Skeletal muscle cell (primary cell): Measurements from ENCODE around the gene SRD5A1.

Source experiments
- DNase-seq: peaks from one replicate; pipeline ENCODE4 v3.0.0-alpha.2; 2010; ENCODE audit warnings: low read depth
- H3K4me3 ChIP-seq: 2 replicates; pipeline ENCODE4 v1.5.1; 2011; ENCODE audit warnings: low read depth, mild to moderate bottlenecking, control low read depth, low read length, moderate library complexity

Gene SRD5A1

DNA sequence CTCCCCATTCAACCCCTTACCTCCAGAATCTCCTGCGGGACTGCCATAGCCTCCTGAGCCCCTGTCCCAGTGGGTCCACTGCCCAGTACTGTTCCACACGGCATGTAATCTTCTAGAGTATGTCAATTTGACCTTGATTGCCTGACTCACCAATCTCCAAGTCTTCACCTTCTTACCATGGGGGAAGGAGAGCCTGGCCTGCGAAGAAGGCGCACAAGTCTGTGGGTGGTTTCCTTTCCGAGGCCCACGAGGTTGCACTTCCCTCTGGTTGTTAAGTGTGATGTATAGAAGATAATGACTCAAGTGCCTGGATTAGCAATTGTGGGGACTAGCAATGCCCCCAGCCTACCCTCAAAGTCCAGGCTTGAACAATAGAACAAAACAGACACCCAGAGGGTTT lies 71.8 kb downstream of the SRD5A1 start:
- no peak for DNase-seq
- no peak overlapping the region for H3K4me3 ChIP-seq

DNA sequence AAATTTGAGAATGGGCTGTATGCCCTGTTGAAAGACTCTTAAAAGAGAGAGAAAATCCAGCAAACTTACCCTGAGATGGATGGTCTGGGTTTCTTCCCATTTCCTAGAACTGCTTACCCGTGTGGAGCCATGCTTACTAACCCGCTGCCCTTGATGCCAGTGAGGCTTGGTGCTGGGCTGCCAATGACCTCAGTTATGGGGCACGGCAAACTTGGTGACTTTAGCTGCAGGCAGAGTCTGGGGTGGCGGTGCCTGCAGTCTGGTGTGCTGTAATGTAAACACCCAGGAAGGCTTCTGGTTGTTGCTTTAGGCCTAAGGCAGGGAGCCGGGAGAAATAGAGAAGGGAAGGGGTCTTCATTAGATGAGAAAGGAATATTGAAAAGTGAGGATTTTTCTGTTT lies 72.7 kb downstream of the SRD5A1 start:
- no peak for DNase-seq
- no peak overlapping the region for H3K4me3 ChIP-seq

DNA sequence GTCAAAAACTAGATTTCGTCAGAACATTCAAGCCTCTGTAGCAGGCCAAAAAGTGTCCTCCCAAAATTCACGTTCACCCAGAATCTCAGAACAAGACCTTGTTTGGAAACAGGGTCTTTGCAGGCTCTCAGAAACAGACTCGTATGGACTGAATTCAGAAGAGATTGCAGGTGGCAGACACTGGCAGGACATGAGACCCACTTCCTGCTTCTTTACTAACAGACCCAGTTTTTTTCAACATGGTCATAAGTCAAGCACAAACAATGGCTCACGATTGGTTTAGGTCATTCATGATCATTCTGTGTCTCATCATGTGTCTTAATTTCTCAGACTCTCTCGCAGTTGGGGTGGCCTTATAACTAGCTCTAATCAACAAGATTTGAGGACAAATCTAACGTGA lies 74.6 kb downstream of the SRD5A1 start:
- no peak for DNase-seq
- H3K4me3 ChIP-seq: no peak overlapping the region

DNA sequence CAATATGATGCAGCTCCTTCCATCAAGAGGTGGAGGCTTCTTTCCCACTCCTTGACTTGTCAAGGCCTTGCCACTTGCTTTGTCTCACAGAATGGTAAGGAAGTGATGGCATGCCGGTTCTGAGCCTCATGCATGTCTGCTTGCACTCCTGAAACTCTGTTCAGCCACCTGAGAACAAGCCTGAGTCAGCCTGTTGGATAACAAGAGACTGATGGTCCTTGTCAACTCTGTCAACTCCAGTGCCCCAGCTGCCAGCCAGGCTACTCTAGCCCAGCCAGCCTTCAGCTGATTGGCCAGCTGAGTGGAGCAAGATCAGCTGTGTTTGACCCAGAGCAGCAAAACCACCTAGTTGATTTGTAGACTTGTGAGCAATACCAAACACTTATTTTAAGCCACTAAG lies 75.6 kb downstream of the SRD5A1 start:
- H3K4me3 ChIP-seq: no peak overlapping the region
- no peak for DNase-seq

DNA sequence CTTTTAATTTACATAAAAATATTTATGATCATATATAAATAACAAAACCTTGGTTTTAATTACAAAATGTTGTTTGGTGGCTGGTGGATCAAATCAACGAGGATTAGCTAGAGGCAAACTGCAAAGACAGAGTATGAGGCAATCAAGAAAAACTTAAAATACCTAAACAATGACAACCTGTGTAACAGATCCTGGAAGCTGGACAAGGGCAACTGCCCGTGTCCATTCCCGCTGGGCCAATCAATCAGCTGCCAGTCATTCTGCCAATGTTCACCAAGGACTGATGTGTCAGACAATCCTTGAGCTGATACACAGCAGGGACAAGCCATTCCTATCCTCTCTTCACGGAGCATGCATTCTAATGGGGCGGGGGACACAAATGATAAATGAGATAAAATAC lies 76.8 kb downstream of the SRD5A1 start:
- no peak for DNase-seq
- H3K4me3 ChIP-seq: no peak overlapping the region

DNA sequence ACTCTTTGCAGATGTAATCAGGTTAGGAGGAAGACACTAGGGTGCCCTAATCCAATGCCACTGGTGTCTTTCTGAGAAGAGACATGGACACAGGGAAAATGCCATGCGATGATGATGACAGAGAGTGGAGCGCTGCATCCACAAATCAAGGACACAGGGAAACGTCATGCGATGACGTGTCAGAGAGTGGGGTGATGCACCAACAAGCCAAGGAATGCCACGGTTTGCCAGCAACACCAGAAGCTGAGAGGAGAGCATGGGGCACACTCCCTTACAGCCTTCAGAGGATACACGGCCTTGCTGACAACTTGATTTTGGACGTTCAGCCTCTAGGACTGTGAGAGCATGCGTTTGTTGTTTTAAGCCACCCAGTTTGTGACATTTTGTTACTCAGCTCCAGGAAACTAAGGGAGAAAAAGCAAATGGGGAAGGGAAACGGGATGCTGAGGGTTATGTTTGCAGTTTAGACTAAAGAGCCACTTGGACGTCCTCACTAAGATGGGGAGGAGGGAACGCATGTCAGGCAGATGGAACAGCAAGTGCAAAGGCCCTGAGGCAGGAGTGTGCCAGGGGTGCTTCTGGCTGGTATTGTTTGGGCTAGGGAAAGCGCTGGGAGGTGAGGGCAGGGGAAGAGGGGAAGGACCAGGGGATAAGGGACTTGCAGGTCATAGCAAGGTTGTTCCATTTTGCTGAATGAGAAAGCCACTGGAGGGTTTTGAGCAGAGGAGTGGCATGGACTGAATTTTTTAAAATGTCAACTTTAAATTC lies 77.5 kb downstream of the SRD5A1 start:
- no peak overlapping the region for H3K4me3 ChIP-seq
- DNase-seq: no peak

GRCh38 chr5:6711409-6712141 lies 78.3 kb downstream of the SRD5A1 start:
- H3K4me3 ChIP-seq: peak overlapping the region; percentile 79

GRCh38 chr5:6712142-6712576 lies 78.9 kb downstream of the SRD5A1 start:
- no peak for DNase-seq
- H3K4me3 ChIP-seq: peak overlapping the region; percentile 79

More at GRCh38 chr5:6711409-6712141, 78.3 kb downstream of the SRD5A1 start:
- DNase-seq: no peak

- DNase-seq: peak; percentile 88
- H3K4me3 ChIP-seq: peak overlapping the region; percentile 79
Observed at GRCh38 chr5:6712577-6713273, 79.5 kb downstream of the SRD5A1 start.

- DNase-seq: no peak
- peak within 1 kb of the TSS; percentile 79 for H3K4me3 ChIP-seq
Observed at GRCh38 chr5:6713274-6714225, 80.3 kb downstream of the SRD5A1 start, which contains the start of gene TENT4A. Gene TENT4A (plus strand): TSS chr5:6713432. CDS start chr5:6713984, 552 bp downstream.

DNA sequence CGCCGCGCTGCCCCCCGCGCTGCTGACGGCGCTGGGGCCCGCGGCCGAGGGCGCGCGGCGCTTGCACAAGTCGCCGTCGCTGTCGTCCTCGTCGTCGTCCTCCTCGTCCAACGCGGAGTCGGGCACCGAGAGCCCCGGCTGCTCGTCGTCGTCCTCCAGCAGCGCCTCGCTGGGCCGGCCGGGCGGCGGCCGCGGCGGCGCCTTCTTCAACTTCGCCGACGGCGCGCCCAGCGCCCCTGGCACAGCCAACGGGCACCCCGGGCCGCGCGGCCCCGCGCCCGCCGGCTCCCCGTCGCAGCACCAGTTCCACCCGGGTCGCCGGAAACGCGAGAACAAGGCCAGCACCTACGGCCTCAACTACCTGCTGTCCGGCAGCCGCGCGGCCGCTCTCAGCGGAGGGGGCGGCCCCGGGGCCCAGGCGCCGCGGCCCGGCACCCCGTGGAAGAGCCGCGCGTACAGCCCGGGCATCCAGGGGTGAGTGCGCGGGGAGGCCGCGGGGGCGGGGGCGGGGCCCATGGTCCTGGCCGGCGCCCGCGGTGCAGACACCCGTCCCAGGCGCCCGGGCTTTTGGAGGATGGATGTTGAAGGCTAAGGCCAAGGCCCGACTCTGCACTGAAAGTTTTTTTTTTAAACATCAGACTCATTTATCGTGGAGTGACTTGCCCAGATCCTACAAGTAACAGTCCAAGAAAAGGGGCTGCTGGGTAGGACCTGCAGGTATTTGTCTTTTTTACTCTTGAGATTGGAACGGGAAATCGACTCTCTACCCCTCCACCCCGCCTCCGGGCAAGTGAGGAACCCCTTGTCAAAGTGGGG lies 81.2 kb downstream of the SRD5A1 start:
- DNase-seq: no peak
- peak overlapping the region; percentile 59 for H3K4me3 ChIP-seq

DNA sequence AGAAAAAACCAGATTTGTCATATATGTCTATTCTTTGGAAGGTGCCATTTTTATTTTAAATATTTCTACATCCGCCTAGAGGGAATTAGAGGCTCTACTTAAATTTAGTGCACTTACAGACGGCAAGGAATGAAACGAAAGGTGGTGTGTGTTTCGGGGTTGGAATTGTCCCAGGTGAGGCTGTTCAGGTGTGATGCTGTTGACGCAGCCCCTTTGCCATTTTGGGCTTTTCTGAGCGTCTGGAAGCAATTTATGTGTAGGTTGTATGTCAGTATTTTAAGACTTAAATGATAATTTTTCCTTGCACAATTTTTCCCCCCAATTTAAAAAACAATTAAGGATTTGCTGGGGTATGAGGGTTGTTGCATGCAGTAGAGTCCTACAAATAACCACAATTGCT lies 82.0 kb downstream of the SRD5A1 start:
- H3K4me3 ChIP-seq: peak overlapping the region; percentile 59
- DNase-seq: no peak

DNA sequence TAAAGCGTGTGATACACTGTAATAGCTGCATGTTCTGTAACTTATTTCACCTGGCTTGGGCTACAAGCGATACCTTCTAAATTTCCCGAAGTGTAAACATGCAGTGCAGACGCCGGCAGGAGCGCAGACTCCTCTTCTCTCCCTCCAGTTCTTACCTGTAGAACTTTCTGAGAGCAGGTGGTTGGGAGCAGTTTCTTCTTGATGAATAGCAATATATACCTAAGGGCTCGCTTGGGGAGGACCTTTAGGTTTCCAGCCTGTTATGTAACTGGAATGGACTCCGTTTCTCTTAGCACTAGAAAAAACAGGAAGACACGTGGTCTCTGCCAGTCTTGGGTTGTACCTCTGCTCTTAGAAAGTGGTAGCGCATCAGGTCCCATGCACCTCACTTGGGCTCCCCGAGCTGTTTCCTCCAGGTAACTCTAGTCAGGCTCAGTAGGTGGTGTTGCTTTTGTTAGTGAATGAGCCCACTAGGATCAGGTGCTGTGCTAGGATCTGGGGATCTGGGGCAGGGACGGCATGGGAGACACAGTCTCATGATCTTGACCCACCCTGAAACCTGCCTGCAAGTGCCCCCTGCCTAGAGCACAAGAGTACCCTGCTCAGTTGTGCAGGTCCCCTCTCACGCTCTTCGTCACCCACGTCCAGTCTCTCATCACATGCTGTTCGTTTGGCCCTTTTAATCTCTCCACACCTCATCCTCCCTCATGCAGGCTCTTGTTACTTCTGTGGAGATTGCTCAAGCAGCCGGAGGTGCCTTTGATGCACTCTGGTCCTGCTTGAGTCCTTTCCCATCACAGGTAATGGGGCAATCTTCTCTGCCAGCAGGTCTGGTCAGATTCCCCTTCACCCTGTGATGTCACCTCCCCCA lies 82.8 kb downstream of the SRD5A1 start:
- no peak for DNase-seq
- H3K4me3 ChIP-seq: peak overlapping the region; percentile 59

GRCh38 chr5:6716629-6717149 lies 83.4 kb downstream of the SRD5A1 start:
- peak overlapping the region; percentile 3 for H3K4me3 ChIP-seq
- DNase-seq: no peak

- DNase-seq: no peak
- H3K4me3 ChIP-seq: no peak overlapping the region
Observed at GRCh38 chr5:6717247-6717646, 84.0 kb downstream of the SRD5A1 start.

GRCh38 chr5:6717687-6718086 lies 84.4 kb downstream of the SRD5A1 start:
- no peak overlapping the region for H3K4me3 ChIP-seq

GRCh38 chr5:6718161-6718681 lies 85.0 kb downstream of the SRD5A1 start:
- no peak overlapping the region for H3K4me3 ChIP-seq
- no peak for DNase-seq

More at GRCh38 chr5:6717687-6718086, 84.4 kb downstream of the SRD5A1 start:
- no peak for DNase-seq
